GM18909 (cell line): Measurements from ENCODE around the gene NTSR1.

Experiments
- ATAC-seq: cut with Tn5 transposase; IDR thresholded peaks from one replicate; pipeline ENCODE4 v1.9.1; 2021; ENCODE audit warnings: mild to moderate bottlenecking; ENCODE audit not compliant: unreplicated experiment, poor library complexity

Gene NTSR1

GRCh38 chr20:62692801-62693523 lies 15.7 kb upstream of the NTSR1 start:
- ATAC-seq, result no peak

- no peak for ATAC-seq
These were observed 15.1 kb upstream of the NTSR1 start for GRCh38 chr20:62693524-62693922.

GRCh38 chr20:62694106-62694505 lies 14.5 kb upstream of the NTSR1 start:
- no peak for ATAC-seq

- no peak for ATAC-seq
These were observed 13.8 kb upstream of the NTSR1 start for GRCh38 chr20:62694868-62695267.

- no peak for ATAC-seq
These were observed 12.9 kb upstream of the NTSR1 start for GRCh38 chr20:62695448-62696414.

GRCh38 chr20:62696434-62696957 lies 12.1 kb upstream of the NTSR1 start:
- no peak for ATAC-seq

- ATAC-seq, result no peak
These were observed 11.6 kb upstream of the NTSR1 start for GRCh38 chr20:62696989-62697388.

GRCh38 chr20:62697468-62697912 lies 11.1 kb upstream of the NTSR1 start:
- ATAC-seq, result no peak

GRCh38 chr20:62698231-62698630 lies 10.4 kb upstream of the NTSR1 start:
- no peak for ATAC-seq

GRCh38 chr20:62699296-62699695 lies 9.3 kb upstream of the NTSR1 start:
- ATAC-seq, result no peak

- no peak for ATAC-seq
These were observed 8.9 kb upstream of the NTSR1 start for GRCh38 chr20:62699741-62700140.

GRCh38 chr20:62700261-62700930 lies 8.2 kb upstream of the NTSR1 start:
- ATAC-seq, result no peak

GRCh38 chr20:62701161-62702012 lies 7.2 kb upstream of the NTSR1 start:
- ATAC-seq, result no peak

GRCh38 chr20:62702013-62702300 lies 6.7 kb upstream of the NTSR1 start:
- no peak for ATAC-seq

GRCh38 chr20:62702895-62703852 lies 5.5 kb upstream of the NTSR1 start:
- no peak for ATAC-seq

- ATAC-seq, result no peak
These were observed 4.8 kb upstream of the NTSR1 start for GRCh38 chr20:62703853-62704228.

- no peak for ATAC-seq
These were observed 4.2 kb upstream of the NTSR1 start for GRCh38 chr20:62704341-62704948.

GRCh38 chr20:62705627-62706026 lies 3.0 kb upstream of the NTSR1 start:
- no peak for ATAC-seq
